HG03159 (cell line): ENCODE results near the gene SRSF12.
"Not testable (repeated sequence)": the region's sequence is repeated elsewhere in the genome, so short reads cannot be mapped to it uniquely, and the experiment has no call there.

Experiments used
- ATAC-seq: cut with Tn5 transposase; IDR thresholded peaks from one replicate; pipeline ENCODE4 v1.9.1; 2021; ENCODE audit warnings: mild to moderate bottlenecking, moderate library complexity; ENCODE audit not compliant: unreplicated experiment

SRSF12 gene

DNA sequence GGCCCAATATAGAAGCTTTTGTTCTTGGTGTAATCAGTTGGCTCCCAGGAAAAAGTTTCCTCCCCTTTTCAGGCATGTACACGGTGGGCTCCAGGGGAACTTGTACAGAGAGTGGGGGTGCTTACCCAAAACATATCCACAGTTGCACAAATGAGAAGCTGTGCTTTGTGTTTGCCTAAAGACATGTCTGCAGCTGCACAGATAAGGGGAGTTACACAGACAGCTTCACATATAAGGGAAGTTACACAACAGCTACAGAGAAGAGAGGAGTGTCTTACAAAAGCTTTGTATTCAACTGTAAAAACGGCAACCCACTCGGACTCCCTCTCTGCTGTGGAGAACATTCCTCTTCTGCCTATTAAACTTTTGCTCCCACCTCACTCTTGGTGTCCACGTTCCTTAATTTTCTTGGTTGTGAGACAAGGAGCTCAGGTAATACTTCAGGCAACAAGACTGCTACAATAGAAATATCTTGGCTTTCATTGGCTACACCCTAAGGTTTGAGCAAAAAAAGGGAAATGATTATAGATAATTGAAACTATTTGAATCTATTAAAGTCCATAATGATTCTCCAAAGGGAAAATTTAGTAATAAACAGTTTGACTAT, 44.8 kb downstream of the SRSF12 start:
- ATAC-seq: no peak

DNA sequence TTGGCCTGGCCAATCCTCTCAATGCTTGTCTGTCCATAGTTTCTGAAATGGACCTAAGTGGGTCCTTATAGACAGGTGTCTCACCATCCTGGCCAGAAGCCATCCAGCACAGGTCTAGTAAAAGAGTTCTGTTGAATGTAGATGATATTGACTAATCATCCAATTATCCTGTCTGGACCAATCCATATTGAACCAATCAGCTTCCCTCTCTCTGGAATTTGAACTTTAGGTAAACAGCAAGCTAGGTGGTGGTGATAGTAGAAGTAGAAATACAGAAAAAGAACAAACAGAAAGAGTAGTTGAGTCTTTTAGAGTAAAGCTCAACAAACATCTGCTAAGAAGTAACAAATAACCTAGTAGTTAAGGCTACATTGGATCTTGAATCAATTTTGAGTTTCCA, 46.8 kb downstream of the SRSF12 start:
- ATAC-seq: no peak

DNA sequence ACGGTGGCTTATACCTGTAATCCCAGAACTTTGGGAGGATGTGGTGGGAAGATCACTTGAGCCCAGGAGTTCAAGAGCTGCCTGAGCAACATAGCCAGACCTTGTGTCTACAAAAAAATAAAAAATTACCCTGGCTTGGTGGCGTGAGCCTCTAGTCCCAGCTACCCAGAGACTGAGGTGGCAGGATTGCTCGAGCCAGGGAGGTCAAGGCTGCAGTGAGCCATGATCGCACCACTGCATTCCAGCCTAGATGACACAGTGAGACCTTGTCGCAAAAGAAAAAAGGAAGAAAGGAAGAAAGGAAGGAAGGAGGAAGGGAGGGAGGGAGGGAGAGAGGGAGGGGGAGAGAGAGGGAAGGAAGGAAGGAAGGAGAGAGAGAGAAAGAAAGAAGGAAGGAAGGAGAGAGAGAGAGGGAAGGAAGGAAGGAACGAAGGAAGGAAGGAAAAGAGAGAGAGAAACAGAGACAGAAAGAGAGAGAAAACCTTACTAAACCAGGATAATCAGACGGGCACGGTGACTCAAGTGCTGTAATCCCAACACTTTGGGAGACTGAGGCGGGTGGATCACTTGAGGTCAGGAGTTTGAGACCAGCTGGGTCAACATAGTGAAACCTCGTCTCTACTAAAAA, 48.2 kb downstream of the SRSF12 start:
- no peak for ATAC-seq

DNA sequence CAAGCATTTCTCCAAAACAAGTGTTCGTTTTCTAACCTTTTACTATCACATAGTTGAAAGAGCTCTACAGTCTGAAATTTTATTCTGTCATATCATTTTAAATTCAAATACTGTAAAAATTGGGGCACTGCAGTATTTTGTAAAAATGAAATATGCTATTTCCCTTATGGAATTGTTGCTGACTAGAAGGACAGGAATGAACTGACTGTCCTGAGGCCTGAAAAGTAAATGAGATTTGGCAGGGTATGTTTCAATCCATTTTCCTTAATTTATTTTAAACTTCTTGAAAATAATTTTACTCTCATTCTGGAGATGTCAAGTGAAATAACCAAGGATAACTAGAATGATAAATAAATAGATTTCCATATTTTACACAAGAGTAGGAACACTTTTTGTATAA, 49.2 kb downstream of the SRSF12 start:
- no peak for ATAC-seq

DNA sequence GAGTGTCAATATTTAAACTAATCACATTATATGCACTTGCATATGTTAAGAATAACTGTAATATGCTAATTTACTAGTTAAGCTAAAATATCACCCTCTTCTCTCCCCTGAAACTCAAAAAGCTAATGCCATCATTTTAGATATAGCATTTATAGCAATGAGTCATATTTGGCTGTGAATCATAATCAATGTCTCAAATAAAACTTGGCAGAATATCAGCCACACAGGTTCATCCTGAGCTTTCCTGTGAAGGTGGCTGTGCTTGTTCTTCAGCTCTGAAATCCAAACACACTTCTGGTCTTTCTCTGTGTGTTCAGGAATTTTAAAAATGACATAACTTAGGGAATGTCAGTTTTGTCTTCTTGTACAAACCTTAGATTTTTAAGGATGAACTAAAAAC, 50.1 kb downstream of the SRSF12 start:
- ATAC-seq: no peak

GRCh38 chr6:89066940-89067646, 50.8 kb downstream of the SRSF12 start:
- no peak for ATAC-seq

DNA sequence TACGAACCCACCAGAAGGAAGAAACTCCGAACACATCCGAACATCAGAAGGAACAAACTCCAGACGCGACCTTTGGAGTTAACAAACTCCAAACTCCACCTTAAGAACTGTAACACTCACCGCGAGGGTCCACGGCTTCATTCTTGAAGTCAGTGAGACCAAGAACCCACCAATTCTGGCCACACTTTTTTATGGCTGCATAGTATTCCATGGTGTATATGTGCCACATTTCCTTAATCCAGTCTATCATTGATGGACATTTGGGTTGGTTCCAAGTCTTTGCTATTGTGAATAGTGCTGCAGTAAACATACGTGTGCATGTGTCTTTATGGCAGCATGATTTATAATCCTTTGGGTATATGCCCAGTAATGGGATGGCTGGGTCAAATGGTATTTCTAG, 51.8 kb downstream of the SRSF12 start:
- ATAC-seq: not testable (repeated sequence)

DNA sequence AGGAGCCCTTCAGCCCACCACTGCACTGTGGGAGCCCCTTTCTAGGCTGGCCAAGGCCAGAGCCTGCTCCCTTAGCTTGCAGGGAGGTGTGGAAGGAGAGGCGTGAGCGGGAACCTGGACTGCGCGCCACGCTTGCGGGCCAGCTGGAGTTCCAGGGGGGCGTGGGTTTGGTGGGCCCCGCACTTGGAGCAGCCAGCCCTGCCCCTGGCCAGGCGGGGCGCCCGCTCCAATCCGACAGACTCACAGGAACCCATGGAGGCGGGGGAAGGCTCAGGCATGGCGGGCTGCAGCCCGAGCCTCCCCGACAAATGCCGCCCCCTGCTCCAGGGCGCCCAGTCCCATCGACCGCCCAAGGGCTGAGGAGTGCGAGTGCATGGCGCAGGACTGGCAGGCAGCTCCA, 52.9 kb downstream of the SRSF12 start:
- not testable (repeated sequence) for ATAC-seq

GRCh38 chr6:89063881-89064280, 54.0 kb downstream of the SRSF12 start:
- ATAC-seq: no peak

DNA sequence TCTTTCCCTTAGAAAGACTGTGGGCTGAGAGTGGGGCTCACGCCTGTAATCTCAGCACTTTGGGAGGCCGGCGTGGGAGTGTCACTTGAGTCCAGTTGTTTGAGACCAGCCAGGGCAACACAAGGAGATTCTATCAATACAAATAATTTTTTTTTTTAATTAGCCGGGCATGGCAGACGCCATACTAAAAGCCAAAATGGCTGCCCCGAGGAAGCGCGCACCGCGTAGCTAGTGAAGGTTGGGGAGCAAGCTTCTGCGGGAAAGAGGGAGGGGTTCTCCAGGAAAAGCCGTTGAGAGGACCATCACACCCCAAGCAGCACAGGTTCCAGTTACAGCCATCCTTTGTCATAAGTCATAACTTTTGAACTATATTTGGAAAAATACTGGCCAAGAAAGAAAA, 58.6 kb downstream of the SRSF12 start:
- ATAC-seq: no peak

- ATAC-seq: no peak
Observed at GRCh38 chr6:89058627-89059026, 59.2 kb downstream of the SRSF12 start.

DNA sequence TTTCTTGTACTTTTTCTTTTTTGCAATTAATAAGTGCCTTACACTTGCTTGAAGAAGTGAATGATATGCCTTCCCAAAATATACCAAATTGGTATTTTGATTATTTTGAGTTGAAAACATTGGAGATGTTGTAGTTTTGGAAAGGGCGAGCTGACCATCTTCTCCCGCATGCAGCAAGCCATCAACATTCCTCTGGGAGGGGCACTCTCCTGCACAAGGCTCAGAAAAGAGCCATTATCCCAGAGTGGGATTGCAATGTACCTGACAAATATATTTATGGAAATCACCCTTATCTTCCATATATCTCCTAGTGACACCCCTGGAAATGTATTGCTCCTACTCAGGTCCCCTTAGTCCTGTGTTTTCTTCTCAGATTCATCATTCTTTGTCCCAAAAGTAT, 60.1 kb downstream of the SRSF12 start:
- ATAC-seq: no peak

GRCh38 chr6:89054208-89054607, 63.7 kb downstream of the SRSF12 start:
- ATAC-seq: no peak

DNA sequence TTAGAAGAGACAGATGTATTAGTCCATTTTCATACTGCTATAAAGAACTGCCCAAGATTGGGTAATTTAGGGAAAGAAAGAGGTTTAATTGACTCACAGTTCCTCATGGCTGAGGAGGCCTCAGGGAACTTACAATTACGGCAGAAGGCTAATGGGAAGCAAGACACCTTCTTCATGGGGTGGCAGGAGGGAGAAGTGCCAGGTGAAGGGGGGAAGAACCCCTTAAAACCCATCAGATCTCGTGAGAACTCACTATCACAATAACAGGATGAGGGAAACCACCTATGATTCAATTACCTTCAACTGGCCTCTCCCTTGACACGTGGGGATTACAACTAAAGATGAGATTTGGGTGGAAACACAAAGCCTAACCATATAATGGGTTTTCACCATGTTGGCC, 66.2 kb downstream of the SRSF12 start:
- no peak for ATAC-seq

DNA sequence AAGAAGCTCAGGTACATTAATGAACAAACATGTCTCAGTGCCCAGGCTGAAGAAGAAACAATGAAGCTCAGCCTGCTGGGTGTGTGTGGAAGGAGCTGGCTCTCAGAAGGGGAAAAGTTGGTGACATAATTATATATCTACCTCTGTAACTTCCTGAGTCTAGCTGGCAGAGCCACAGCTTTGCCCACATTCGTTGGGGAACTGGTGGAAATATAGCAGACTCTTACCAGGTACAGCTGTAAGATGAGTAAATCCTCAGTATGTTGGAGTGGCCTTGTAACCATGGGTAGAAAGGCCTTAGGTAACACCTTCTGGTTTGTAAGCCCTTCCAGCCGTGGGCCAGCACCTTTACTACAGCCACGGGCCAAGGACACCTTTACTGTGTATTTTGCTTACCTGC, 67.2 kb downstream of the SRSF12 start:
- ATAC-seq: no peak

- no peak for ATAC-seq
Observed at GRCh38 chr6:89050155-89050554, 67.7 kb downstream of the SRSF12 start.

DNA sequence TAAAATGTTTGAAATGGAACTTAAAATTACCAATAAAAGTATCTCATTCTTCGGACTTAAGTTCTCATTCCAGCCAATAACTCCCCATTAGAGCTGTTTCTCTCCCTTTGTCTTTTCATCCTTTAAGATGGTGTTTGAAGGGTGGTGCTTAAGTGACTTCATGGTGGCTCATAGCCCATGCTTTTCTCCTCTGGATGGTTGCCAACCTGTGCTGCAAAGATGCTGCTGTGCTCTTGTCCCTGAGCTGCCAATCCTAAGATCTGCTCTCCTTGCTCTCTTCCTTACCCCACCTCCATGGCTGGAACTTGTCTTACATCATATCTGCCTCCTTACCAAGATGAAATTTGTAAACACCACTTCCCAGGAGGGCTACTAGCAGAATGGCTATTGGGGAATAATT, 68.9 kb downstream of the SRSF12 start:
- ATAC-seq: no peak

DNA sequence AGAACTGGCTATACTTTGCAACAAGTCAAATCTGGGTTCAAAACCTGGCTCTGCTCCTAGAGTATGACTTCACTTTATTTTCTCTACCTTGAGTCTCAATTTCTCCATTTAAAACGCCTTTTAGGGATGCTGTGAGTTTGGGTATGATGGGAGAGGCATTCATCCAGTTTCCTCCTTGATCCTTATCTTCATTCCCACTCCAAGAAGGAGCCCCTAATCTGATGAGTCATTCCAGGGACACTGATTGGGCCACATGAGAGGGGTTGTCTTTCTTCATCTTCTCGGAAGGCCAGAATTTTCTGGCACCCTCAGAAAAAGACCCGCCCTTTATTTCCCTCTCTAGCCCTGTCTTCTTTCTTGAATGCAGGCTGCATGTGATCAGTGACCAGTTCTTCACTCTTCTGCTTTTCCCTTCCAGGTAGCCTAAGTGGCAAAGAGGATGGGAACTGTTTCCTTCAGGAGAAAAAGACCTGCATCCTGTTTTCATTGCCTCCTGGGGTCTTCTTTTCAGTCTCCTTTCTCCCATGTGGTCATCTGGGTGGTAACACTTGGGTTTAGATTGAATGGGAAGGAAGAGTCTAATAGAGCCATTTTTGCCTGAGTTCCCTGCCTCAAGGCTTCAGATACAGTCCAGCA, 69.5 kb downstream of the SRSF12 start:
- ATAC-seq: no peak

- ATAC-seq: no peak
Observed at GRCh38 chr6:89047473-89047872, 70.4 kb downstream of the SRSF12 start.
